ENCODE results near the gene RYR3. TPM values are rescaled to one million over a fixed set of nuclear protein-coding genes. Genes with fewer than 3 reads are reported as not detected.

Gene RYR3
- total and polyA plus RNA-seq, 4 donors, result 0.09 to 1.4 (median 0.47) TPM

DNA sequence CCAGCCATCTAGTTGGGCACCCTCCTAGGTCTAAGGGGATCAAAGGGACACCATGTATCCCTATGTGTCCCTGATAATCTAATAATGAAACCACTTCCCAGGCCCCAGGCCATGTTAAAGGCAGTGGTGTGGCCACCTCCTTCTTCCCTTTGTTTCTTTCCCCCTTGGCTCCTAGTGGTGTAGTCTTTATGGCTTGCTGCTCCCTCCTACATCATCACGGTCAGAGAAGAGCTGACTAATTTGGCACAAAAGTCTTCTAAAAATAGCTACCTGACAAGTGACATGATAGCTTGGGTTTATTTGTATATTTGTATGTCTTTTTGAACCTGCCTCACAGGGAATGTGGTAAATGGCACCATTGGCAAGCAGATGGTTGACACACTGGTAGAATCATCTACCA, 526.5 kb downstream of the RYR3 start:
- H3K36me3 ChIP-seq (ENCODE audit: control insufficient read depth in 4 of 4, insufficient read depth in 4 of 4, low read length in 4 of 4), result no peaks in the 10 kb centered on the region
- WGBS, 2 donors, result 77 to 92% methylated on average over 1 of the region's 1 CpG
- H3K9ac ChIP-seq (ENCODE audit: insufficient read depth in 1 of 2, low read length in 2 of 2), result no peak overlapping the region
- H3K27me3 ChIP-seq (ENCODE audit: control insufficient read depth in 3 of 3, insufficient read depth in 3 of 3, low read length in 2 of 3), result no peaks in the 10 kb centered on the region
- no peak overlapping the region for H3K4me3 ChIP-seq
- ATAC-seq (ENCODE audit: insufficient read depth, low FRiP score), result no peak
- no peak overlapping the region for H3K27ac ChIP-seq (ENCODE audit: low read depth in 1 of 2, low read length in 1 of 2)
- H3K4me1 ChIP-seq (ENCODE audit: control insufficient read depth in 5 of 5, insufficient read depth in 5 of 5, low read length in 5 of 5), result no peaks in the 10 kb centered on the region
- TF ChIP-seq, protein P1, sequence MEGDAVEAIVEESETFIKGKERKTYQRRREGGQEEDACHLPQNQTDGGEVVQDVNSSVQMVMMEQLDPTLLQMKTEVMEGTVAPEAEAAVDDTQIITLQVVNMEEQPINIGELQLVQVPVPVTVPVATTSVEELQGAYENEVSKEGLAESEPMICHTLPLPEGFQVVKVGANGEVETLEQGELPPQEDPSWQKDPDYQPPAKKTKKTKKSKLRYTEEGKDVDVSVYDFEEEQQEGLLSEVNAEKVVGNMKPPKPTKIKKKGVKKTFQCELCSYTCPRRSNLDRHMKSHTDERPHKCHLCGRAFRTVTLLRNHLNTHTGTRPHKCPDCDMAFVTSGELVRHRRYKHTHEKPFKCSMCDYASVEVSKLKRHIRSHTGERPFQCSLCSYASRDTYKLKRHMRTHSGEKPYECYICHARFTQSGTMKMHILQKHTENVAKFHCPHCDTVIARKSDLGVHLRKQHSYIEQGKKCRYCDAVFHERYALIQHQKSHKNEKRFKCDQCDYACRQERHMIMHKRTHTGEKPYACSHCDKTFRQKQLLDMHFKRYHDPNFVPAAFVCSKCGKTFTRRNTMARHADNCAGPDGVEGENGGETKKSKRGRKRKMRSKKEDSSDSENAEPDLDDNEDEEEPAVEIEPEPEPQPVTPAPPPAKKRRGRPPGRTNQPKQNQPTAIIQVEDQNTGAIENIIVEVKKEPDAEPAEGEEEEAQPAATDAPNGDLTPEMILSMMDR (IDR thresholded peaks at IDR 0.05; ENCODE audit: control extremely low read depth, extremely low read depth), result no peak
- no peak for DNase-seq
- no peaks in the 10 kb centered on the region for H3K9me3 ChIP-seq (ENCODE audit: control insufficient read depth in 4 of 4, insufficient read depth in 3 of 4, low read length in 3 of 4)

DNA sequence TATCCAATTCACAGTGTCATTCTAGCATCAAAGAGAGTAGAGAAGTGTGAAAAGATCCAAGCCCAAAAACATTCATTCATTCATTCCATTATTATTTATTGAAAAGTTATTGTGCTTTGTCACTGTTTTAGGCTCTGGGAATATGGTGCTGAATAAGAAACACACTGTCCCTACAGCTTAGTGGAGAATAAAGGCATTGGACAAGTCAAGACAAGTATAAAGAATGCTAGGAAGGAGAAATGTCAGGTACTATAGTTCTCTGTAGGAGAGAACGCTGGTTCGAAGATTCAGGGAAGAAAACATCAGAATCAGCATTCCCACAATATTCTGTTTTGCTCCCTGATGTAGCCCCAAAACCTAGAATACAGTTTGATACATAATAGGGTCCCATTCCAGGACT, 528.8 kb downstream of the RYR3 start:
- H3K36me3 ChIP-seq (ENCODE audit: control insufficient read depth in 4 of 4, insufficient read depth in 4 of 4, low read length in 4 of 4), result no peaks in the 10 kb centered on the region
- no peaks in the 10 kb centered on the region for H3K9me3 ChIP-seq (ENCODE audit: control insufficient read depth in 4 of 4, insufficient read depth in 3 of 4, low read length in 3 of 4)
- 88 to 95% methylated on average over 2 of the region's 2 CpGs for WGBS, 2 donors
- TF ChIP-seq, protein P1 (IDR thresholded peaks at IDR 0.05; ENCODE audit: control extremely low read depth, extremely low read depth), result no peak
- H3K9ac ChIP-seq (ENCODE audit: insufficient read depth in 1 of 2, low read length in 2 of 2), result no peak overlapping the region
- H3K4me3 ChIP-seq, result no peak overlapping the region
- ATAC-seq (ENCODE audit: insufficient read depth, low FRiP score) (no peak), DNase-seq (no peak)
- no peaks in the 10 kb centered on the region for H3K4me1 ChIP-seq (ENCODE audit: control insufficient read depth in 5 of 5, insufficient read depth in 5 of 5, low read length in 5 of 5)
- no peaks in the 10 kb centered on the region for H3K27me3 ChIP-seq (ENCODE audit: control insufficient read depth in 3 of 3, insufficient read depth in 3 of 3, low read length in 2 of 3)
- H3K27ac ChIP-seq (ENCODE audit: low read depth in 1 of 2, low read length in 1 of 2), result no peak overlapping the region

DNA sequence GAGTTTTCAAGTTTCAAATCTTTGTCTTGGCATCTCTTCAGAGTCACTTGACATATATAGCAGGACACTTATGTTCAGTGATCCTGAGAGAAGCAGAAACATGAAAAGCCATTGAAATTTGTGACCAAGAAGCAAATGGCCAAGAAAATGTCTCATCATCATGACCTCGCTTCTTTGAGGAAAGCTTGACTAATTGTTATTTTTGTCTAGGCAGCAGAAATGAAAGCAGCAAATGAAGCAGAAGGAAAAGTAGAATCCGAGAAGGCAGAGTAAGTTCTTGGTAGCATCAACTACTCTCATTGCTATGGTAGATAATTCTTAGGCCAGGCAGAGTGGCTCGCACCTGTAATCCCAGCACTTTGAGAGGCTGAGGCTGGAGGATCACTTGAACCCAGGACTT, 529.8 kb downstream of the RYR3 start:
- ATAC-seq (ENCODE audit: insufficient read depth, low FRiP score), result no peak
- no peaks in the 10 kb centered on the region for H3K9me3 ChIP-seq (ENCODE audit: control insufficient read depth in 4 of 4, insufficient read depth in 3 of 4, low read length in 3 of 4)
- H3K4me3 ChIP-seq, result no peak overlapping the region
- no peak for DNase-seq
- no peaks in the 10 kb centered on the region for H3K36me3 ChIP-seq (ENCODE audit: control insufficient read depth in 4 of 4, insufficient read depth in 4 of 4, low read length in 4 of 4)
- 95 to 96% methylated on average over 3 of the region's 3 CpGs for WGBS, 2 donors
- H3K9ac ChIP-seq (ENCODE audit: insufficient read depth in 1 of 2, low read length in 2 of 2), result no peak overlapping the region
- TF ChIP-seq, protein P1 (IDR thresholded peaks at IDR 0.05; ENCODE audit: control extremely low read depth, extremely low read depth), result no peak
- H3K27me3 ChIP-seq (ENCODE audit: control insufficient read depth in 3 of 3, insufficient read depth in 3 of 3, low read length in 2 of 3), result no peaks in the 10 kb centered on the region
- no peaks in the 10 kb centered on the region for H3K4me1 ChIP-seq (ENCODE audit: control insufficient read depth in 5 of 5, insufficient read depth in 5 of 5, low read length in 5 of 5)
- H3K27ac ChIP-seq (ENCODE audit: low read depth in 1 of 2, low read length in 1 of 2), result no peak overlapping the region

DNA sequence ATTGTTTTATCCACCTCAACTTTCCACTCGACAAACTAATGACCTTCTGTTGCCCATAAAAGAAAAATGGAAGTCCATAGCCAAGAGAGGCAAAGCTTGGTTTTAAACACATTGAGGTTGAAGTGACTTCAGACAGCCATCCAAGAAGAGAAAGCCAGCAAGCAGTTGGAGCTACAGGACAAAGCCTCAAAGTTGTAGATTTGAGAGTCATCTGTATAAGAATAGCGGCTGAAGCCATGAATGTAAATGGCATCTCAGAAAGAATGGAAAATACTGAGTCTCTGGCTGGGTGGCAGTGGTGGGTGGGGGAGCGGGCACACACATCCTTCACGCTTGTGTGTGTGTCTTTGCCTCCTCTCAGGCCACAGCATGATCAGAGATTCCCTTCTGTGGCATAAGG, 533.4 kb downstream of the RYR3 start:
- ATAC-seq (ENCODE audit: insufficient read depth, low FRiP score) (no peak), DNase-seq (no peak)
- no peaks in the 10 kb centered on the region for H3K36me3 ChIP-seq (ENCODE audit: control insufficient read depth in 4 of 4, insufficient read depth in 4 of 4, low read length in 4 of 4)
- TF ChIP-seq, protein P1 (IDR thresholded peaks at IDR 0.05; ENCODE audit: control extremely low read depth, extremely low read depth), result no peak
- H3K9ac ChIP-seq (ENCODE audit: insufficient read depth in 1 of 2, low read length in 2 of 2), result no peak overlapping the region
- no peaks in the 10 kb centered on the region for H3K4me1 ChIP-seq (ENCODE audit: control insufficient read depth in 5 of 5, insufficient read depth in 5 of 5, low read length in 5 of 5)
- no peaks in the 10 kb centered on the region for H3K27me3 ChIP-seq (ENCODE audit: control insufficient read depth in 3 of 3, insufficient read depth in 3 of 3, low read length in 2 of 3)
- no peak overlapping the region for H3K27ac ChIP-seq (ENCODE audit: low read depth in 1 of 2, low read length in 1 of 2)
- H3K9me3 ChIP-seq (ENCODE audit: control insufficient read depth in 4 of 4, insufficient read depth in 3 of 4, low read length in 3 of 4), result no peaks in the 10 kb centered on the region
- no peak overlapping the region for H3K4me3 ChIP-seq
- WGBS, 2 donors, result 81 to 92% methylated on average over 4 of the region's 4 CpGs

All from lung (tissue), 12 donors.